Calu3 (cell line): ENCODE results near the gene NETO2. TPM values are rescaled to one million over a fixed set of nuclear protein-coding genes. Genes with fewer than 3 reads are reported as not detected.
A peak's percentile ranks its signal among the peaks of the same experiment; 100 is the strongest.
"Not testable (repeated sequence)": the region's sequence is repeated elsewhere in the genome, so short reads cannot be mapped to it uniquely, and the experiment has no call there.

Experiments used
- BruUV-seq: library from RNA; stranded (reverse); fragments of 400-500 nt; replicated peaks from 2 replicates; lab custom pipeline; 2021; lab: Mats Ljungman, UMichigan
- CTCF ChIA-PET: fragments of 300-600 bp; sonication (Branson Sonifier 250); formaldehyde crosslinking; loops from one replicate; lab custom pipeline; 2022; ENCODE audit warnings: antibody characterized with exemption; lab: Charles Lee
- DNase-seq: peaks from one replicate; pipeline ENCODE4 v3.0.0; 2022
- H3K27ac Mint-ChIP-seq: one replicate; pipeline ENCODE4 v1.8.0; 2022; ENCODE audit warnings: mixed read lengths; ENCODE audit not compliant: unreplicated experiment
- H3K27me3 Mint-ChIP-seq: one replicate; pipeline ENCODE4 v1.8.0; 2022; ENCODE audit warnings: mixed read lengths; ENCODE audit not compliant: unreplicated experiment
- H3K36me3 Mint-ChIP-seq: one replicate; pipeline ENCODE4 v1.8.0; 2022; ENCODE audit warnings: mild to moderate bottlenecking, moderate library complexity, mixed read lengths; ENCODE audit not compliant: insufficient read depth, unreplicated experiment
- H3K4me1 Mint-ChIP-seq: one replicate; pipeline ENCODE4 v1.8.0; 2022; ENCODE audit warnings: mild to moderate bottlenecking, low read depth, mixed read lengths; ENCODE audit not compliant: unreplicated experiment
- H3K4me3 Mint-ChIP-seq: one replicate; pipeline ENCODE4 v1.8.0; 2022; ENCODE audit warnings: mild to moderate bottlenecking, low read depth, moderate library complexity, mixed read lengths; ENCODE audit not compliant: unreplicated experiment
- H3K9me3 Mint-ChIP-seq: one replicate; pipeline ENCODE4 v1.8.0; 2022; ENCODE audit warnings: low read depth, mixed read lengths; ENCODE audit not compliant: unreplicated experiment
- CTCF ChIP-seq: fragments of 200-600 bp; IDR thresholded peaks from one replicate; pipeline ENCODE4 v1.8.0; 2022; ENCODE audit warnings: antibody characterized with exemption; ENCODE audit not compliant: unreplicated experiment
- intact Hi-C: fragments of 100-400 bp; cut with micrococcal nuclease; formaldehyde crosslinking; loops from one replicate; pipeline ENCODE4 v1.10.0; 2022; ENCODE audit not compliant: unreplicated experiment
- total RNA-seq: library from RNA; stranded (reverse); gene quantifications from 2 replicates; pipeline ENCODE4 v1.2.3, GENCODE V29; 2022

Gene NETO2
- total RNA-seq, 1 experiment from 2014 or later: 83.5 TPM

GRCh38 chr16:47113130-47113529 is 30.6 kb downstream of the NETO2 start:
- Mint-ChIP-seq H3K27ac (no peak overlapping the region), H3K4me3 (no peak overlapping the region), H3K9me3 (no peaks in the 10 kb centered on the region), H3K36me3 (peaks cover 21% of the 10 kb centered on the region), H3K4me1 (no peaks in the 10 kb centered on the region), H3K27me3 (no peaks in the 10 kb centered on the region)
- no peak for TF ChIP-seq CTCF
- DNase-seq: no peak
- intact Hi-C loops: no loop called here
- BruUV-seq: no TSS peak
- CTCF ChIA-PET: interaction anchor here (0.6 to 0.7 kb wide), 3 partner anchors 23 to 778 kb away, joined by 3 to 4 read pairs (median 4); no protein-coding TSS in a partner anchor

- Mint-ChIP-seq H3K4me1 (no peaks in the 10 kb centered on the region), H3K27me3 (no peaks in the 10 kb centered on the region), H3K9me3 (no peaks in the 10 kb centered on the region), H3K27ac (no peak overlapping the region), H3K36me3 (peaks cover 19% of the 10 kb centered on the region), H3K4me3 (no peak overlapping the region)
- intact Hi-C loops: no loop called here
- BruUV-seq: no TSS peak
- DNase-seq: no peak
- TF ChIP-seq CTCF: peak; percentile 23
- CTCF ChIA-PET: interaction anchor here (0.8 kb wide), 1 partner anchor 34 kb away, joined by 4 read pairs; no protein-coding TSS in a partner anchor
These were observed 32.8 kb downstream of the NETO2 start for GRCh38 chr16:47110939-47111338.

GRCh38 chr16:47109361-47109760 is 34.4 kb downstream of the NETO2 start:
- TF ChIP-seq CTCF: no peak
- CTCF ChIA-PET: no interaction called here
- no TSS peak for BruUV-seq

GRCh38 chr16:47102921-47103320 is 40.8 kb downstream of the NETO2 start:
- H3K4me3 Mint-ChIP-seq, DNase-seq, H3K4me1 Mint-ChIP-seq, H3K36me3 Mint-ChIP-seq, H3K9me3 Mint-ChIP-seq, BruUV-seq, H3K27ac Mint-ChIP-seq, H3K27me3 Mint-ChIP-seq, intact Hi-C loops: not testable (repeated sequence)
- CTCF ChIA-PET: interaction anchor here (0.6 to 0.7 kb wide), 2 partner anchors 53 to 647 kb away, joined by 5 to 6 read pairs; no protein-coding TSS in a partner anchor

More at GRCh38 chr16:47109361-47109760, 34.4 kb downstream of the NETO2 start:
- no peaks in the 10 kb centered on the region for H3K4me1 Mint-ChIP-seq
- H3K9me3 Mint-ChIP-seq: no peaks in the 10 kb centered on the region
- H3K27me3 Mint-ChIP-seq: no peaks in the 10 kb centered on the region
- intact Hi-C loops: no loop called here
- peaks cover 15% of the 10 kb centered on the region for H3K36me3 Mint-ChIP-seq
- no peak overlapping the region for H3K27ac Mint-ChIP-seq
- no peak overlapping the region for H3K4me3 Mint-ChIP-seq
- no peak for DNase-seq

- BruUV-seq, H3K27ac Mint-ChIP-seq, H3K36me3 Mint-ChIP-seq, CTCF ChIA-PET, H3K4me3 Mint-ChIP-seq, H3K9me3 Mint-ChIP-seq, H3K4me1 Mint-ChIP-seq, DNase-seq, intact Hi-C loops, H3K27me3 Mint-ChIP-seq: not testable (repeated sequence)
These were observed 46.6 kb downstream of the NETO2 start for GRCh38 chr16:47097154-47097553.
